CD4-positive, alpha-beta memory T cell (primary cell): ENCODE results near the gene CROCC. TPM values are rescaled to one million over a fixed set of nuclear protein-coding genes. Genes with fewer than 3 reads are reported as not detected.

ENCODE experiments used
- CTCF ChIA-PET: fragments of 350-600 bp; sonication (Branson Sonifier 250); formaldehyde crosslinking; loops from one replicate; lab custom pipeline; 2021; ENCODE audit warnings: inconsistent platforms; ENCODE audit not compliant: partially characterized antibody; lab: Charles Lee
- POLR2A ChIA-PET: fragments of 350-600 bp; sonication (Branson Sonifier 250); formaldehyde crosslinking; loops from one replicate; lab custom pipeline; 2021; ENCODE audit not compliant: partially characterized antibody; lab: Charles Lee
- DNase-seq, 5 donors: peaks; one replicate each; pipeline versions ENCODE4 v3.0.0 to v3.0.0-alpha.2; 2020 to 2022; ENCODE audit warnings: mixed read lengths in 1 of 5
- H3K27ac ChIP-seq: one replicate; pipeline ENCODE4 v1.7.0; 2013; ENCODE audit warnings: low read depth, low read length
- H3K27me3 ChIP-seq: 2 replicates; pipeline ENCODE4 v1.7.0; 2013; ENCODE audit warnings: mild to moderate bottlenecking, low read length, moderate library complexity; ENCODE audit not compliant: insufficient read depth
- H3K36me3 ChIP-seq: 2 replicates; pipeline ENCODE4 v1.7.0; 2013; ENCODE audit warnings: mild to moderate bottlenecking, low read length, moderate library complexity; ENCODE audit not compliant: insufficient read depth
- H3K4me1 ChIP-seq: 2 replicates; pipeline ENCODE4 v1.7.0; 2013; ENCODE audit warnings: mild to moderate bottlenecking, low read length, moderate library complexity; ENCODE audit not compliant: insufficient read depth
- H3K4me3 ChIP-seq, 2 donors: one replicate each; pipeline ENCODE4 v1.7.0; 2013; ENCODE audit warnings: low read length in 2 of 2, mild to moderate bottlenecking in 1 of 2
- H3K9me3 ChIP-seq, 2 donors: one replicate each; pipeline ENCODE4 v1.7.0; 2013; ENCODE audit warnings: low read length in 2 of 2, control low read depth in 1 of 2; ENCODE audit not compliant: control insufficient read depth in 1 of 2
- H3K27ac Mint-ChIP-seq, 7 donors: one replicate each; pipeline ENCODE4 v1.8.0; 2020 to 2021; ENCODE audit warnings: mixed read lengths in 7 of 7, mild to moderate bottlenecking in 6 of 7, inconsistent platforms in 3 of 7, moderate library complexity in 3 of 7
- H3K27me3 Mint-ChIP-seq, 2 donors: one replicate each; pipeline ENCODE4 v1.8.0; 2020 to 2021; ENCODE audit warnings: mixed read lengths in 2 of 2
- H3K36me3 Mint-ChIP-seq, 2 donors: one replicate each; pipeline ENCODE4 v1.8.0; 2020 to 2021; ENCODE audit warnings: mixed read lengths in 2 of 2, inconsistent platforms in 1 of 2, mild to moderate bottlenecking in 1 of 2
- H3K4me1 Mint-ChIP-seq, 4 donors: one replicate each; pipeline ENCODE4 v1.8.0; 2020 to 2021; ENCODE audit warnings: mixed read lengths in 4 of 4, mild to moderate bottlenecking in 1 of 4
- H3K4me3 Mint-ChIP-seq, 8 donors: one replicate each; pipeline ENCODE4 v1.8.0; 2020 to 2021; ENCODE audit warnings: mixed read lengths in 8 of 8, mild to moderate bottlenecking in 7 of 8, moderate library complexity in 6 of 8, inconsistent platforms in 3 of 8
- H3K9me3 Mint-ChIP-seq, 8 donors: one replicate each; pipeline ENCODE4 v1.8.0; 2020 to 2021; ENCODE audit warnings: mixed read lengths in 8 of 8, mild to moderate bottlenecking in 5 of 8, inconsistent platforms in 3 of 8, moderate library complexity in 1 of 8
- intact Hi-C: fragments of 100-400 bp; cut with micrococcal nuclease; formaldehyde crosslinking; loops from one replicate; pipeline ENCODE4 v1.15.1; 2023
- polyA plus RNA-seq, 2 donors: library from polyadenylated mRNA; unstranded; fragments of 300-500 nt; fragmentation: Illumina TruSeq; gene quantifications; one replicate each; pipeline ENCODE4 v1.2.3, GENCODE V29; 2021
- total RNA-seq, 2 experiments: library from RNA; stranded (reverse); gene quantifications; one replicate each; pipeline ENCODE4 v1.2.3, GENCODE V29; 2021

The CROCC gene
- total and polyA plus RNA-seq, 4 experiments from 2014 or later, result 0.77 to 91.7 (median 46.7) TPM

- Histone ChIP-seq H3K4me1 (peaks cover 3% of the 10 kb centered on the region), H3K27ac (no peak overlapping the region), H3K27me3 (no peaks in the 10 kb centered on the region), H3K36me3 (no peaks in the 10 kb centered on the region), H3K9me3 (no peaks in the 10 kb centered on the region), H3K4me3 (no peak overlapping the region)
- ChIA-PET CTCF (interaction anchor here (1.7 kb wide), 1 partner anchor 91 kb away, joined by 5 read pairs; no protein-coding TSS in a partner anchor), POLR2A (no interaction called here)
- H3K27me3 Mint-ChIP-seq, result no peaks in the 10 kb centered on the region
- H3K36me3 Mint-ChIP-seq, result peaks cover 0 to 5% of the 10 kb centered on the region in 2 donors
- peak overlapping the region in 1 of 8 donors; percentile 8 for H3K4me3 Mint-ChIP-seq
- DNase-seq, result no peak
- H3K27ac Mint-ChIP-seq, result no peak overlapping the region
- peaks cover 0 to 2% (median 0%) of the 10 kb centered on the region in 8 donors for H3K9me3 Mint-ChIP-seq
- H3K4me1 Mint-ChIP-seq, result peaks cover 0 to 4% (median 0%) of the 10 kb centered on the region in 4 donors
- intact Hi-C loops, result no loop called here
Observed at GRCh38 chr1:16954579-16954978, 32.8 kb downstream of the CROCC start.

GRCh38 chr1:16955186-16955585 lies 33.5 kb downstream of the CROCC start:
- Mint-ChIP-seq H3K4me1 (peaks cover 0 to 7% (median 1%) of the 10 kb centered on the region in 4 donors), H3K27ac (no peak overlapping the region), H3K36me3 (peaks cover 0 to 5% of the 10 kb centered on the region in 2 donors), H3K27me3 (no peaks in the 10 kb centered on the region), H3K4me3 (no peak overlapping the region), H3K9me3 (peaks cover 0 to 2% (median 0%) of the 10 kb centered on the region in 8 donors)
- ChIA-PET POLR2A (no interaction called here), CTCF (interaction anchor here (1.7 kb wide), 1 partner anchor 90 kb away, joined by 5 read pairs; no protein-coding TSS in a partner anchor)
- H3K27me3 ChIP-seq, result no peaks in the 10 kb centered on the region
- peaks cover 4% of the 10 kb centered on the region for H3K4me1 ChIP-seq
- DNase-seq, result no peak
- no peak overlapping the region for H3K4me3 ChIP-seq
- H3K9me3 ChIP-seq, result no peaks in the 10 kb centered on the region
- H3K36me3 ChIP-seq, result no peaks in the 10 kb centered on the region
- H3K27ac ChIP-seq, result no peak overlapping the region
- intact Hi-C loops, result no loop called here

DNA sequence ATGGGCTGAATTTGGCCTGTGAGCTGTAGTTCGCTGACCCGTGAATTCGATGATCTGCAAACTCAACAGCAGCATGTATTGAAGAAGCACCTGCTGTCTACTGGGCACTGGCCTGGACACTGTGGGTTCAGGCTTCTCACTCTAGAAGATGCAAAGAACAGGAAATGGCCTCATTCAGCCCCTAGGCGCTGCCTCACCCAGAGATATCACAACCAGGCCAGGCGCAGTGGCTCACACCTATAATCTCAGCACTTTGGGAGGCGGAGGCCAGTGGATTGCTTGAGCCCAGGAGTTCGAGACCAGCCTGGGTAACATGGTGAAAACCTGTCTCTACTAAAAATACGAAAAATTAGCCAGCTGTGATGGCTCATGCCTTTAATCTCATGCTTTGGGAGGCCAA lies 35.0 kb downstream of the CROCC start:
- Mint-ChIP-seq H3K9me3 (peaks cover 0 to 2% (median 0%) of the 10 kb centered on the region in 8 donors), H3K4me3 (peak overlapping the region in 1 of 8 donors; percentile 29), H3K27me3 (no peaks in the 10 kb centered on the region), H3K36me3 (peaks cover 0 to 2% of the 10 kb centered on the region in 2 donors), H3K27ac (no peak overlapping the region), H3K4me1 (peaks cover 5 to 14% (median 12%) of the 10 kb centered on the region in 4 donors)
- DNase-seq, result no peak
- peaks cover 14% of the 10 kb centered on the region for H3K4me1 ChIP-seq
- ChIA-PET POLR2A (no interaction called here), CTCF (no interaction called here)
- H3K4me3 ChIP-seq, result no peak overlapping the region
- no peaks in the 10 kb centered on the region for H3K27me3 ChIP-seq
- no peaks in the 10 kb centered on the region for H3K36me3 ChIP-seq
- H3K27ac ChIP-seq, result no peak overlapping the region
- no peaks in the 10 kb centered on the region for H3K9me3 ChIP-seq
- intact Hi-C loops, result no loop called here

DNA sequence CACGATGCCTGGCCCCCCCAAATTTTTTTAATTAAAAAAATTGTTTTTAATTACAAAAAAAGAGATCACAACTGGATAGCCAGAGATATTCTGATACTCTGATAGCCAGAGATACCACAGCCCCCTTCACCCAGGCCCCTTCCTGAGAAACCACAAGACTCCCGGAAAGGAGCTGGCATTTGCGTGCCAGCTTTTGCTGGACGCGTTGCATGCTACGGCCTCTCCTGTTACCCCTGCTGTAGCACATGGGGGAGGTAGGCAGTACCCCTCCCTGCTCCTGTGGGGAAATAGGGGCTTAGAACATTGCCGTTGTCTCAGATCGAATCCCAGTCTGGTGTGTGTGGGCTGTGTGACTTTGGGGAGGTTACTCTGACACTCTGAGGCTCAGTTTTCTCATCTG lies 36.0 kb downstream of the CROCC start:
- no peak overlapping the region for H3K27ac ChIP-seq
- intact Hi-C loops, result no loop called here
- H3K9me3 ChIP-seq, result no peaks in the 10 kb centered on the region
- no peak overlapping the region for H3K4me3 ChIP-seq
- H3K4me1 ChIP-seq, result peaks cover 13% of the 10 kb centered on the region
- Mint-ChIP-seq H3K27me3 (no peaks in the 10 kb centered on the region), H3K27ac (no peak overlapping the region), H3K4me1 (peaks cover 6 to 16% (median 13%) of the 10 kb centered on the region in 4 donors), H3K4me3 (no peak overlapping the region), H3K9me3 (peaks cover 0 to 2% (median 0%) of the 10 kb centered on the region in 8 donors), H3K36me3 (peaks cover 0 to 2% of the 10 kb centered on the region in 2 donors)
- H3K36me3 ChIP-seq, result no peaks in the 10 kb centered on the region
- POLR2A ChIA-PET, result no interaction called here
- H3K27me3 ChIP-seq, result no peaks in the 10 kb centered on the region
- CTCF ChIA-PET, result interaction anchor here (0.6 kb wide), 1 partner anchor 249 kb away, joined by 3 read pairs; no protein-coding TSS in a partner anchor
- no peak for DNase-seq

GRCh38 chr1:16958475-16958874 lies 36.7 kb downstream of the CROCC start:
- Histone ChIP-seq H3K27ac (no peak overlapping the region), H3K4me1 (peaks cover 13% of the 10 kb centered on the region), H3K4me3 (no peak overlapping the region), H3K36me3 (no peaks in the 10 kb centered on the region), H3K9me3 (no peaks in the 10 kb centered on the region), H3K27me3 (no peaks in the 10 kb centered on the region)
- Mint-ChIP-seq H3K27me3 (no peaks in the 10 kb centered on the region), H3K4me3 (no peak overlapping the region), H3K36me3 (peaks cover 0 to 2% of the 10 kb centered on the region in 2 donors), H3K27ac (peak overlapping the region in 1 of 7 donors; percentile 42), H3K4me1 (peaks cover 6 to 16% (median 13%) of the 10 kb centered on the region in 4 donors), H3K9me3 (peaks cover 0 to 2% (median 0%) of the 10 kb centered on the region in 8 donors)
- DNase-seq, result no peak
- ChIA-PET POLR2A (no interaction called here), CTCF (interaction anchor here (0.6 kb wide), 1 partner anchor 67 kb away, joined by 3 read pairs; no protein-coding TSS in a partner anchor)
- intact Hi-C loops, result no loop called here

GRCh38 chr1:16960560-16961296 lies 39.0 kb downstream of the CROCC start:
- H3K36me3 Mint-ChIP-seq, result peaks cover 6 to 10% of the 10 kb centered on the region in 2 donors
- peak overlapping the region; percentile 37 for H3K27ac ChIP-seq
- peak; percentile 68 to 79 (median 68) for DNase-seq
- peak overlapping the region; percentile 41 to 91 (median 74) for H3K27ac Mint-ChIP-seq
- H3K36me3 ChIP-seq, result no peaks in the 10 kb centered on the region
- H3K4me3 Mint-ChIP-seq, result peak overlapping the region; percentile 84 to 92 (median 88)
- peaks cover 0 to 2% (median 0%) of the 10 kb centered on the region in 8 donors for H3K9me3 Mint-ChIP-seq
- CTCF ChIA-PET, result interaction anchor here (0.5 to 3.6 kb wide), 28 partner anchors 8 to 352 kb away, joined by 3 to 75 read pairs (median 4); no protein-coding TSS in a partner anchor
- intact Hi-C loops, result loop anchor here (5.0 kb wide), 2 partner anchors 48 to 52 kb away; partner anchors contain the start of gene ATP13A2
- H3K4me1 ChIP-seq, result peaks cover 13% of the 10 kb centered on the region
- H3K9me3 ChIP-seq, result no peaks in the 10 kb centered on the region
- POLR2A ChIA-PET, result interaction anchor here (0.7 to 1.9 kb wide), 6 partner anchors 9 to 84 kb away, joined by 3 to 13 read pairs (median 3); partner anchors contain the start of gene CROCC
- H3K27me3 ChIP-seq, result no peaks in the 10 kb centered on the region
- H3K4me3 ChIP-seq, result peak overlapping the region; percentile 8 to 62
- no peaks in the 10 kb centered on the region for H3K27me3 Mint-ChIP-seq
- peaks cover 6 to 16% (median 13%) of the 10 kb centered on the region in 4 donors for H3K4me1 Mint-ChIP-seq
